BLaER1 treated with 17β-estradiol and CSF1 and Interleukin-3, amounts not matched to agents 10 nM and 100 nM (cell line): Measurements from ENCODE around the gene DENND4B.
A peak's percentile ranks its signal among the peaks of the same experiment; 100 is the strongest.
"Not testable (repeated sequence)": the region's sequence is repeated elsewhere in the genome, so short reads cannot be mapped to it uniquely, and the experiment has no call there.

Experiments used
- H3K27ac ChIP-seq, 11 experiments: shearing (Covaris generic); formaldehyde crosslinking; 2 replicates each; pipeline ENCODE4 v1.8.1; 2022
- H3K27me3 ChIP-seq, 11 experiments: shearing (Covaris generic); formaldehyde crosslinking; 2 replicates each; pipeline ENCODE4 v1.8.1; 2022
- H3K36me3 ChIP-seq, 11 experiments: shearing (Covaris generic); formaldehyde crosslinking; 2 replicates each; pipeline ENCODE4 v1.8.1; 2022
- H3K4me1 ChIP-seq, 10 experiments: shearing (Covaris generic); formaldehyde crosslinking; 2 replicates each; pipeline ENCODE4 v1.8.1; 2022
- H3K4me2 ChIP-seq, 11 experiments: shearing (Covaris generic); formaldehyde crosslinking; 2 replicates each; pipeline ENCODE4 v1.8.1; 2022
- H3K4me3 ChIP-seq, 10 experiments: shearing (Covaris generic); formaldehyde crosslinking; 2 replicates each; pipeline ENCODE4 v1.8.1; 2022
- H3K9ac ChIP-seq, 11 experiments: shearing (Covaris generic); formaldehyde crosslinking; 2 replicates each; pipeline ENCODE4 v1.8.1; 2022
- H3K9me3 ChIP-seq, 11 experiments: shearing (Covaris generic); formaldehyde crosslinking; replicated peaks in 1 of 11; 2 replicates each; pipeline ENCODE4 v1.8.1; 2022
- H4K20me1 ChIP-seq, 11 experiments: shearing (Covaris generic); formaldehyde crosslinking; 2 replicates each; pipeline ENCODE4 v1.8.1; 2022
- Cebpa-rat ChIP-seq, 11 experiments: shearing (Covaris generic); IDR thresholded peaks; 2 replicates each; pipeline ENCODE4 v1.8.1; 2022

DENND4B gene

DNA sequence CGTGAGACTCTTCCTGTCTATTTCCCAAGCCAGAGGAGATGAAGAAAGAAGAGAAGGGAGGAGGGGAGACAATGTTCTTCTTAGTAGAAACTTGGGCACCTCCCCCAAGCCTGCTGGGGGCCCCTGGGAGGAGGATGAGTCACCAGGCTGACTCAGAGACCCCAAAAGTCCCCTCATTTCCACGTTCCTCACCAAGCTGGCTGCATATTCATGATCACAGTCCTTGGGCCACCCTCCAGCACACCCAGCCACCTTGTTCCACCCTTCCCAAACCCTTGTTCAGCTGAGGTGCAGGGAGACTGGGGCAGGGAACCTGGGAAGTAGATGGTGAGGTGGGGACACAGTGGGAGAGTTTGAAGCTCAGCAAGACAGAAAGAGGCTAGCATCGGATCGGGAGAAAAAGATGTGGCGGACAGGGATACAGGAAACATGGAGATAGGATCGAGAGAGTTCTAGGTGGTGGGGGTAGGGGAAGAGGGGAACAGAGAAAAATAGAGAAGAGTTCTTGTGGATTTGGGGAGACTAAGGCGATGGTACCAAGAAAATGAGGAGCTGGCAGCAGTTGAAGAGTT, 38.9 kb upstream of the DENND4B start:
- Histone ChIP-seq H3K27ac (peak overlapping the region; percentile 54 to 89 (median 81)), H3K27me3 (no peaks in the 10 kb centered on the region), H3K4me2 (peak overlapping the region; percentile 80 to 100 (median 97)), H3K36me3 (peaks cover 0 to 35% (median 29%) of the 10 kb centered on the region in 11 experiments; a peak in 18 of 22 replicates), H4K20me1 (peaks cover 0 to 8% (median 0%) of the 10 kb centered on the region in 11 experiments; a peak in 2 of 22 replicates), H3K4me1 (peaks cover 45 to 77% (median 62%) of the 10 kb centered on the region in 10 experiments), H3K4me3 (peak overlapping the region; percentile 51 to 80 (median 67)), H3K9ac (peak overlapping the region; percentile 74 to 85 (median 81)), H3K9me3 (no peaks in the 10 kb centered on the region)
- peak in 3 of 11 experiments; percentile 9 to 69 (median 50); a peak in 3 of 22 replicates for TF ChIP-seq Cebpa-rat (IDR thresholded peaks at IDR 0.05)

GRCh38 chr1:153984123-153984894, 37.8 kb upstream of the DENND4B start:
- no peak for TF ChIP-seq Cebpa-rat (IDR thresholded peaks at IDR 0.05)
- no peaks in the 10 kb centered on the region for H3K27me3 ChIP-seq
- peaks cover 0 to 8% (median 0%) of the 10 kb centered on the region in 11 experiments; a peak in 2 of 22 replicates for H4K20me1 ChIP-seq
- peak overlapping the region; percentile 80 to 100 (median 97) for H3K4me2 ChIP-seq
- H3K4me1 ChIP-seq: peaks cover 38 to 70% (median 61%) of the 10 kb centered on the region in 10 experiments
- H3K4me3 ChIP-seq: peak overlapping the region in 9 of 10 experiments; percentile 61 to 80 (median 69); a peak in 17 of 20 replicates
- peaks cover 0 to 42% (median 34%) of the 10 kb centered on the region in 11 experiments; a peak in 18 of 22 replicates for H3K36me3 ChIP-seq
- no peaks in the 10 kb centered on the region for H3K9me3 ChIP-seq
- H3K9ac ChIP-seq: peak overlapping the region; percentile 74 to 85 (median 81); a peak in 21 of 22 replicates
- peak overlapping the region in 10 of 11 experiments; percentile 64 to 89 (median 81); a peak in 18 of 22 replicates for H3K27ac ChIP-seq

- H3K9ac ChIP-seq: peak overlapping the region in 1 of 11 experiments; percentile 45; a peak in 1 of 22 replicates
- H3K27me3 ChIP-seq, H3K4me3 ChIP-seq, H3K27ac ChIP-seq, H4K20me1 ChIP-seq, H3K9me3 ChIP-seq: not testable (repeated sequence)
- peak overlapping the region in 7 of 11 experiments; percentile 7 to 54 (median 38); a peak in 10 of 22 replicates for H3K4me2 ChIP-seq
- H3K4me1 ChIP-seq: peaks cover 38 to 66% (median 58%) of the 10 kb centered on the region in 10 experiments
- H3K36me3 ChIP-seq: peaks cover 0 to 49% (median 39%) of the 10 kb centered on the region in 11 experiments; a peak in 18 of 22 replicates
Observed at GRCh38 chr1:153981735-153982134, 35.2 kb upstream of the DENND4B start.

DNA sequence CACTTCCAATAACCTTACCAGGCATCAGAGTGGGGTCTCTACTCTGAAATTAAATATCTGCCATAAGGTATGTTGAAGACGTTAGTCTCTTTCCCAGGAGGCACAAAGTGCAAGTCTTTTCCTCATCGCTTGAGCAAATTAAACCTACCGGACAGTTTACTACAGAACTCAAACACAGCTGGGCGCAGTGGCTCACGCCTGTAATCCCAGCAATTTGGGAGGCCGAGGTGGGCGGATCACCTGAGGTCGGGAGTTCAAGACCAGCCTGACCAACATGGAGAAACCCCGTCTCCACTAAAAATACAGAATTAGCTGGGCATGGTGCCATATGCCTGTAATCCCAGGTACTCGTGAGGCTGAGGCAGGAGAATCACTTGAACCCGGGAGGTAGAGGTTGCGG, 32.6 kb upstream of the DENND4B start:
- peaks cover 19 to 72% (median 59%) of the 10 kb centered on the region in 11 experiments for H3K36me3 ChIP-seq
- peak overlapping the region in 10 of 11 experiments; percentile 82 to 99 (median 92); a peak in 16 of 22 replicates for H3K4me2 ChIP-seq
- H3K4me1 ChIP-seq: peaks cover 30 to 69% (median 64%) of the 10 kb centered on the region in 10 experiments
- not testable (repeated sequence) for H3K27ac ChIP-seq, H3K27me3 ChIP-seq, H3K4me3 ChIP-seq, H3K9me3 ChIP-seq
- H4K20me1 ChIP-seq: peaks cover 0 to 16% (median 0%) of the 10 kb centered on the region in 11 experiments; a peak in 5 of 22 replicates
- peak overlapping the region in 4 of 11 experiments; percentile 89 to 92 (median 90); a peak in 3 of 22 replicates for H3K9ac ChIP-seq

- Histone ChIP-seq H3K4me2 (peak overlapping the region; percentile 82 to 99 (median 93)), H3K27ac (peak overlapping the region in 9 of 11 experiments; percentile 86 to 94 (median 88); a peak in 17 of 22 replicates), H4K20me1 (peaks cover 0 to 16% (median 0%) of the 10 kb centered on the region in 11 experiments; a peak in 4 of 22 replicates), H3K4me1 (peaks cover 29 to 69% (median 64%) of the 10 kb centered on the region in 10 experiments), H3K36me3 (peaks cover 26 to 74% (median 64%) of the 10 kb centered on the region in 11 experiments), H3K9ac (peak overlapping the region; percentile 89 to 96 (median 91); a peak in 20 of 22 replicates), H3K4me3 (peak overlapping the region; percentile 83 to 98 (median 94)), H3K27me3 (no peaks in the 10 kb centered on the region), H3K9me3 (no peaks in the 10 kb centered on the region)
- TF ChIP-seq Cebpa-rat (IDR thresholded peaks at IDR 0.05): no peak
Observed at GRCh38 chr1:153978274-153978909, 31.9 kb upstream of the DENND4B start.

DNA sequence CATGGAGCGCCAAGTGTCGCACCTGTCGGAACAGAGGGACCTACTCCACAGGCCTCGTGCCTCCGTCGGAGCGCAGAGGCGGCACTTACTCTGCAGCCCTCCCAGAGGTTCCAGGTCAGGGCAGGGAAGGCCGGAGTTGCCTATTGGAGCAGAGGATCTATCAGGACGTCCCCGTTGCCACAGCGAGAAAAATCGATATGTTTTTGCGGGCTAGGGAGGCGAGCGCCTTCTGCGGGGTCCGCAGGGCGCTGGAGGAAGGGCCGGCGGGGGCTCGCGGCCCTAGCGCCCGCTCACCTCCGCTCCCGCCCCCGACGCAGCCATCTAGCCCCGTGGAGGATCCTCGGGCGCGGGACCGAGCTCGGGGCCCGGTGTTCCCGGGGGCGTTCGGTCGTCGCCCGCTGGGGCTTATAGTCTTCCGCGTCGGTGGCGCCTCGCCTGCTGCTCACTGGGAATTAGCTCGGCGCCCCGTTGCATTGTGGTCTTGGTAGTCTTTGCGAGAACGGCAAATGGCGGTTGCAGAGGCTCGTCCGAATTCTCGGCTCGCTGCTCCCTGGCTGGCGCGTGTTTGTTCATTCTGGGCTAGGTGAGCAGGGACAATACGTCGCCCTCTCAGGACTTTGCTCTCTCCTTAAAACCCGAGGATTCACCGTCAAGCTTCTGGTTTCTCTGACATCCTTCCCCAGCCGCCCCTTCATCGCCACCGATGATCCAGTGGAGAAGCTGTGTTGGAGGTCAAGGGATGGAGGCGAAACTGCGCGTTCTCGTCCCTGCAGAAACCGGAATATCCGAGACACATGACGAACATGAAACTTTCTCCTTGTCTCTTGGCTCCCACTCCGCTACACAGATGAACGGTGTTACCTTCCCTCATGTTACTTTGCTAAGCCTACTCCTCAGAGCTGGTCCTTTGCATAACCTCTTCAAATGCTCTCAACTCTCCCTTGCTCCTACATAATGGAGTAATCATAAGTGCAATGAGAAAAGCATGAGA, 31.0 kb upstream of the DENND4B start, which contains the start of gene JTB:
Gene JTB, minus strand, starts transcription at position 425 of the 991 bp plus-strand sequence. Its CDS starts 422 bp downstream, at position 3.
- peaks cover 31 to 70% (median 67%) of the 10 kb centered on the region in 10 experiments for H3K4me1 ChIP-seq
- no peaks in the 10 kb centered on the region for H3K9me3 ChIP-seq
- H3K27me3 ChIP-seq: no peaks in the 10 kb centered on the region
- H3K4me2 ChIP-seq: peak within 1 kb of the TSS; percentile 82 to 99 (median 93)
- peak within 1 kb of the TSS; percentile 89 to 96 (median 91) for H3K9ac ChIP-seq
- H3K36me3 ChIP-seq: peaks cover 27 to 70% (median 64%) of the 10 kb centered on the region in 11 experiments
- peaks cover 0 to 16% (median 0%) of the 10 kb centered on the region in 11 experiments; a peak in 4 of 22 replicates for H4K20me1 ChIP-seq
- peak within 1 kb of the TSS; percentile 83 to 98 (median 94) for H3K4me3 ChIP-seq
- TF ChIP-seq Cebpa-rat (IDR thresholded peaks at IDR 0.05): no peak
- H3K27ac ChIP-seq: peak within 1 kb of the TSS; percentile 84 to 94 (median 88)

- Histone ChIP-seq H3K4me1 (peaks cover 38 to 70% (median 67%) of the 10 kb centered on the region in 10 experiments), H3K4me2 (peak overlapping the region; percentile 82 to 99 (median 93)), H4K20me1 (peaks cover 0 to 16% (median 0%) of the 10 kb centered on the region in 11 experiments; a peak in 4 of 22 replicates), H3K9ac (peak overlapping the region; percentile 89 to 96 (median 91)), H3K4me3 (peak overlapping the region; percentile 83 to 98 (median 94)), H3K36me3 (peaks cover 27 to 63% (median 61%) of the 10 kb centered on the region in 11 experiments), H3K9me3 (no peaks in the 10 kb centered on the region), H3K27ac (peak overlapping the region; percentile 84 to 94 (median 88)), H3K27me3 (no peaks in the 10 kb centered on the region)
- TF ChIP-seq Cebpa-rat (IDR thresholded peaks at IDR 0.05): no peak
Observed at GRCh38 chr1:153976819-153977249, 30.3 kb upstream of the DENND4B start.
